ENCODE measurements around the gene PTGR1.
"Not testable (repeated sequence)": the region's sequence is repeated elsewhere in the genome, so short reads cannot be mapped to it uniquely, and the experiment has no call there.

The PTGR1 gene

DNA sequence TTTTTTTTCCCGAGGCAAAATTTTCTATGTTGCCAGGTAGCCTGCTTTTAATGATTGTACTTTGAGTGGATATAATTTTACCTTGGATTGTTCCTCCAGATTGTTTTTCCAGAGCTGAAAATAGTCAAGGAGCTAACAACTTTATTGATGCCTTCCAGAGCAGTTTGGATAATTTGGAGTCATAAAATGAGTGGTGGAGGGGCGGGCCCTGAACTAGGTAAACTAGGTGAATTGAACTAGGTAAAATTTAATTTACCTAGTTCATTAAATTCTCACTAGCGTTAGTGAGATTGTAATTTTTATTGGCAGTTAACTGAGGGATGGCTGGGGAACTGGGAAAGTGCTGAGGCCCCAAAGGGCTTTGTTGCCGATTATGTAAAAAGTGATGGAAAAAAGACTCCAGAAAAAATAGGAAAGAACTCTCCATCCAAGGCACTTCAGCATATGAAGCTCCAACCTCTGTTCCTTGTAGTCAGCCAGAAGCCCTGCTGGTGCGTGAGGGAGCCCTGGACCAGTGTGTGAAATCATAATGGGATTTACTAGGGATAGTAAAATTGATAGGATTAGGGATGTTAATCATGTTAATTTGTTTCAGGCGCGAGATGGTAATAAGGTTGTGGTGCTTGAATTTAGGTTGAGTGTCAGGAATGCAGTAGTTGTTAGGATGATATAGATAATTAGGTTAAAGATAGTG is 33.4 kb upstream of the PTGR1 start:
- Histone ChIP-seq H3K9ac (peak overlapping the region; percentile 96; the same call in 1 of the 2 replicates), H3K36me3 (peaks cover 4% of the 10 kb centered on the region; the same call in 1 of the 2 replicates), H3K27me3 (no peaks in the 10 kb centered on the region), H4K20me1 (peaks cover 59% of the 10 kb centered on the region), H3K27ac (no peak overlapping the region), H3K4me2 (peak overlapping the region; percentile 83), H3K4me3 (peak overlapping the region; percentile 96), H3K4me1 (peaks cover 22% of the 10 kb centered on the region), H3K9me3 (no peaks in the 10 kb centered on the region; the same call in 1 of the 2 replicates)
- no peak for TF ChIP-seq Cebpa-rat (IDR thresholded peaks at IDR 0.05)

DNA sequence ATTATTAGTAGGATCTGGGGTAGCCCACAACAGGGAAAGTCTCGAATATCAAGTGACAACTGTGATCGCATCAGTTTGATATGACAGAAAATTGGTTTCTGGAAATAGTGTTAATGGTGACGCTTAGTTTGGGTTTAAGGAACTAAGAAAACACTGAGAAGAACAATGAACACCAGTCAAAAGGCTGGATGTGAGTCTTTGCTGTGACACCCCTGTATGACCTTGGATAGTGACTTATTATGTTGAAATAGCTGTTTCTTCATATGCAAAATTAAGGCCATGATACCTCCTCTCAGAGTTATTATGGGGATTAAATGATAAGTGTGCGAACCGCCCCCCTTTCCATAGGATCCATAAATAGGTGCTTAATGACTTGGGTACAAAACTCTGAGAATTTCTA is 32.6 kb upstream of the PTGR1 start:
- Histone ChIP-seq H3K27ac (peak overlapping the region; percentile 91), H3K27me3 (no peaks in the 10 kb centered on the region), H3K4me1 (peaks cover 22% of the 10 kb centered on the region)

DNA sequence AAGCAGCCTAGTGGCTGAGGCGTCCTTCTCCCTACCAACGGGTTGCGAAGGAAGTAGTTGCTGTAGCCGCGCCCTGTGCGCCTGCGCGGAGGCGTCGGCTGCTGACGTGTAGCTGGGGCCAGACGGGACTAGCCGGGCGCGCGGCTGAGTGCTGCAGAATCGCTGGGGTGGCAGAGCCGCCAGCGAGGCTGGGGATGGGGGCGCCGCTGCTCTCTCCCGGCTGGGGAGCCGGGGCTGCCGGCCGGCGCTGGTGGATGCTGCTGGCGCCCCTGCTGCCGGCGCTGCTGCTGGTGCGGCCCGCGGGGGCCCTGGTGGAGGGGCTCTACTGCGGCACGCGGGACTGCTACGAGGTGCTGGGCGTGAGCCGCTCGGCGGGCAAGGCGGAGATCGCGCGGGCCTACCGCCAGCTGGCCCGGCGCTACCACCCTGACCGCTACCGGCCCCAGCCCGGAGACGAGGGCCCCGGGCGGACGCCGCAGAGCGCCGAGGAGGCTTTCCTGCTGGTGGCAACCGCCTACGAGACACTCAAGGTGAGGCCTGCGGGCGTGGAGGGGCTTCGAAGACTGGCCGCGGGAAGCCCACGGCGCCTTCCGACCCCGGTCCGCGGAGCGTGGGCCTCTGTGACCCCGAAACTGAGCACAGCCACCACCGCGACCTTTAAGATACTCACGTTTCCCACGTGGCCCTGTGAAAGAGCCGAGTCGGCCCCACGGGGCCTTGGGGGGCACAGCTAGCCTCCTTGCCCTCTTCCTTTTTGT is 31.9 kb upstream of the PTGR1 start, which contains the start of gene DNAJC25:
Gene DNAJC25 (plus strand): TSS at position 121 of the 758 bp plus-strand sequence. CDS start 74 bp downstream, at position 195.
- H3K4me3 ChIP-seq: peak within 1 kb of the TSS; percentile 96
- peak within 1 kb of the TSS; percentile 83 for H3K4me2 ChIP-seq
- H3K27ac ChIP-seq: peak within 1 kb of the TSS; percentile 91
- peak within 1 kb of the TSS; percentile 96 for H3K9ac ChIP-seq
- TF ChIP-seq Cebpa-rat (IDR thresholded peaks at IDR 0.05): no peak
- peaks cover 22% of the 10 kb centered on the region for H3K4me1 ChIP-seq
- H3K9me3 ChIP-seq: no peaks in the 10 kb centered on the region
- H3K27me3 ChIP-seq: no peaks in the 10 kb centered on the region
- peaks cover 45% of the 10 kb centered on the region; the same call in 1 of the 2 replicates for H4K20me1 ChIP-seq
- H3K36me3 ChIP-seq: peaks cover 4% of the 10 kb centered on the region; the same call in 1 of the 2 replicates

More for the DNA sequence above, 32.6 kb upstream of the PTGR1 start:
- H4K20me1 ChIP-seq: peaks cover 51% of the 10 kb centered on the region
- H3K9ac ChIP-seq: peak overlapping the region; percentile 96
- TF ChIP-seq Cebpa-rat (IDR thresholded peaks at IDR 0.05): no peak
- H3K4me3 ChIP-seq: peak overlapping the region; percentile 96
- no peaks in the 10 kb centered on the region for H3K9me3 ChIP-seq
- H3K36me3 ChIP-seq: peaks cover 4% of the 10 kb centered on the region; the same call in 1 of the 2 replicates
- peak overlapping the region; percentile 83 for H3K4me2 ChIP-seq

DNA sequence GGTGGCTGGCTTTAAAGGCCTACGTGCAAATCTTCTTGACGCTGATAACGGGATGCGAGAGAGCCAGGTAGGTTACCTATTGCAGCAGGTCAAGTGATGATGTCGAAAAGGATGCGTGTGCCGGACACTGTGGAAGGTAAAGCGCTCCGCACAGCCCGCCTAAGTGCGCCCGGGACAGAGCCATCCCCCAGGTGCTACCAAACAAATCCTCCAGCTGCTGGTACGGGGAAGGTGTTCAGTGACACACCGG is 31.4 kb upstream of the PTGR1 start:
- Histone ChIP-seq H3K27me3 (no peaks in the 10 kb centered on the region), H3K4me3 (peak overlapping the region; percentile 96), H4K20me1 (peaks cover 39% of the 10 kb centered on the region; the same call in 1 of the 2 replicates), H3K4me1 (peaks cover 22% of the 10 kb centered on the region), H3K4me2 (peak overlapping the region; percentile 83), H3K9me3 (no peaks in the 10 kb centered on the region), H3K36me3 (peaks cover 4% of the 10 kb centered on the region; the same call in 1 of the 2 replicates), H3K9ac (peak overlapping the region; percentile 96), H3K27ac (peak overlapping the region; percentile 39; the same call in 1 of the 2 replicates)
- TF ChIP-seq Cebpa-rat (IDR thresholded peaks at IDR 0.05): no peak

DNA sequence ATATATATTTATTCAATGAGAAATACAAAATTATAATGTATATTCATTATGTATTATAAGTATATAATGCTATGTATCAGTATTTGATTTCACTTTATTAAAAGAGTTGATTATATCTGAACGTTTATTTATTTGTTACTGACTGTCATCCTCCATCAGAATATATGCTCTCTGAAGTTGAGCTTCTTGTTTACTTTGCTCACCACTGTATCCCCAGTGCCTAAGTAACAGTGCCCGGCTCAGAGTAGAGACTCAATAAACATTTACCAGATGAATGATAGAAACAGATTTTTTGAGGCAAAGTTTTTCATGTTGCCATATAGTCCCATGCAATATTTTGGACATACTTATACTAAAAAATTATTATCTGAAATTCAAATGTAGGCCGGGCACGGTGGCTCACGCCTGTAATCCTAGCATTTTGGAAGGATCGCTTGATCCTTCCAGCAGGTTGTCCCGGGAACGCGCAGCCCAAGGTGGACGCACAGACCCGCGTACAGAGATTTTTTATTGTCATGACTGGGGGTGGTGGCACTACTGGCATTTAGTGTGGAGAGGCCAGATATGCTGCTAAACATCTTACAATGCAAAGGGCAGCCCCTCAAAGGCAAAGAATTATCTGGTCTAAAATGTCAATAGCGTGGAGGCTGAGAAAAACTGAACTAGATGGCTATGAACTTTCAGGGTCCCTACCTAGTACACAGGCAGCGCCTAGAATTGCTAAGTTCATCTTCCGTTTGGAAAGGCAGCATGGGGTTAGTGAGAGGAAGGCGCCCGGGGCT is 30.9 kb upstream of the PTGR1 start:
- Histone ChIP-seq H3K27ac (peak overlapping the region; percentile 39; the same call in 1 of the 2 replicates), H3K27me3 (no peaks in the 10 kb centered on the region), H3K9ac (peak overlapping the region; percentile 96), H4K20me1 (peaks cover 34% of the 10 kb centered on the region; the same call in 1 of the 2 replicates), H3K4me3 (peak overlapping the region; percentile 96), H3K9me3 (no peaks in the 10 kb centered on the region), H3K36me3 (peaks cover 4% of the 10 kb centered on the region; the same call in 1 of the 2 replicates), H3K4me2 (peak overlapping the region; percentile 83), H3K4me1 (peaks cover 22% of the 10 kb centered on the region)
- no peak for TF ChIP-seq Cebpa-rat (IDR thresholded peaks at IDR 0.05)

DNA sequence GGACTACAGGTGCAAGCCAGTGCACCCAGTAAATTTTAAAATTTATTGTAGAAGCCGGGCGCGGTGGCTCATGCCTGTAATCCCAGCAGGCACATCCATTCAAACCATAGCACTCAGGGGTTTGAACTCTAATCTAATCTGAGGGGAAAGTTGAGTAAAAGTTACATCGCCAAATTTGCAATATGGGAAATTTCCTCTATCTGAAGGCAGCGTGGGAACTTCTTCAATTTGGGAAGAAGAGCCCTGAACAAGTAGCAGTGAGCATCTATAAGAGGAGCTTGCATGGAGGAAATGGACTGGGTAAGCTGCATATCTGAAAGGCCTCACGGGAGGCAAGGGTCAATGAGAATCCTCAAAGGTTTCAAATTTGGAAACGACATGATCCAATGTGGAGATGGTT is 29.0 kb upstream of the PTGR1 start:
- Histone ChIP-seq H3K4me3 (no peak overlapping the region), H3K27me3 (no peaks in the 10 kb centered on the region), H3K27ac (no peak overlapping the region), H3K9ac (no peak overlapping the region), H3K36me3 (no peaks in the 10 kb centered on the region), H3K4me1 (peaks cover 20% of the 10 kb centered on the region), H4K20me1 (peaks cover 15% of the 10 kb centered on the region; the same call in 1 of the 2 replicates), H3K4me2 (no peak overlapping the region), H3K9me3 (no peaks in the 10 kb centered on the region)
- no peak for TF ChIP-seq Cebpa-rat (IDR thresholded peaks at IDR 0.05)

DNA sequence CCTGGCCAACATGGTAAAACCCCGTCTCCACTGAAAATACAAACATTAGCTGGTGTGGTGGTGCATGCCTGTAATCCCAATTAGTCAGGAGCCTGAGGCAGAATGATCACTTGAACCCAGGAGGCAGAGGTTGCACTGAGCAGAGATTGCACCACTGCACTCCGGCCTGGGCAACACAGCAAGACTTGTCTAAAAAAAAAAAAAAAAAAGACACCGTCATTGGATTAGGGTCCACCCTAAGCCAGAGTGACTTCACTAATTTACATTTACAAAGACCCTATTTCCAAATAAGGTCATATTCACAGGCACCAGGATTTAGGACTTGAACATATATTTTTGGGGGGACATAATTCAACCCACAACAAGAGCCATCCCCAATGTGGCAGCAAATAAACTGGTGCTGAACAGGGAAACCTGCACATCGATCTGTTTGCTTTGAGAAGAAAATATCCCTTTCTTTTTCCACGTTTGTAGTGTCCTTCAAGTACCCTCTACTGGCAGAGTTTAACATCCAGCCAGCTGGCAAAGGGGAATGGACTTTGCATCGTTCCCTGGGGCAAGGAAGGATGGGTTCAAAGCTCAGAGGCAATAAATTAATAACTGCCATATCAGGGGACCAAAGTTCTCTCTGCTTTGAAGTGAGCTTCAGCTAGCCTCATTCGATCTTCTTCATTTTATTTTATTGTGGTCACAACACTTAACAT is 28.0 kb upstream of the PTGR1 start:
- Histone ChIP-seq H3K27ac (no peak overlapping the region), H3K9ac (no peak overlapping the region), H3K9me3 (no peaks in the 10 kb centered on the region), H3K36me3 (no peaks in the 10 kb centered on the region), H3K4me1 (peaks cover 10% of the 10 kb centered on the region), H3K4me2 (no peak overlapping the region), H4K20me1 (0 out of 2 replicates have a peak, but pooled peaks cover 5% of the 10 kb centered on the region), H3K4me3 (no peak overlapping the region), H3K27me3 (no peaks in the 10 kb centered on the region)
- TF ChIP-seq Cebpa-rat (IDR thresholded peaks at IDR 0.05): no peak

DNA sequence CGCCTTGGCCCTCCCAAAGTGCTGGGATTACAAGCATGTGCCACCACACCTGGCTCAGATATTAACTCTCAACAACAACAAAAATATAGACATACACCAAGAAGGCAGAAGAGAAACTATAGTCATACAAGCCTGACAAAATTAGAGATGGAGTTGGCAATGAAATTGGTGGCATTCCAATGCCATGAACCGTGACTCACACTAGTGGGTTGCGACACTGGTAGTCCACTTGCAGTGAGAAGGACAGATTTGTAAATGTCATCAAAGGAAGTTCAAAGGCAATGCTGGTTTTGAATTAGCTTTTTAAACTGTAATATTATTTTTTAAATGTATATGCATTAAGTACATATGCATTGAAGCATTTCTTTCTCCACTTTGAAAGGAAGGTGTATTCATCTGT is 23.2 kb upstream of the PTGR1 start:
- Histone ChIP-seq H3K4me2 (no peak overlapping the region), H3K9me3 (no peaks in the 10 kb centered on the region), H4K20me1 (no peaks in the 10 kb centered on the region), H3K9ac (no peak overlapping the region), H3K4me1 (no peaks in the 10 kb centered on the region), H3K27ac (no peak overlapping the region), H3K4me3 (no peak overlapping the region), H3K27me3 (no peaks in the 10 kb centered on the region), H3K36me3 (no peaks in the 10 kb centered on the region)
- no peak for TF ChIP-seq Cebpa-rat (IDR thresholded peaks at IDR 0.05)

DNA sequence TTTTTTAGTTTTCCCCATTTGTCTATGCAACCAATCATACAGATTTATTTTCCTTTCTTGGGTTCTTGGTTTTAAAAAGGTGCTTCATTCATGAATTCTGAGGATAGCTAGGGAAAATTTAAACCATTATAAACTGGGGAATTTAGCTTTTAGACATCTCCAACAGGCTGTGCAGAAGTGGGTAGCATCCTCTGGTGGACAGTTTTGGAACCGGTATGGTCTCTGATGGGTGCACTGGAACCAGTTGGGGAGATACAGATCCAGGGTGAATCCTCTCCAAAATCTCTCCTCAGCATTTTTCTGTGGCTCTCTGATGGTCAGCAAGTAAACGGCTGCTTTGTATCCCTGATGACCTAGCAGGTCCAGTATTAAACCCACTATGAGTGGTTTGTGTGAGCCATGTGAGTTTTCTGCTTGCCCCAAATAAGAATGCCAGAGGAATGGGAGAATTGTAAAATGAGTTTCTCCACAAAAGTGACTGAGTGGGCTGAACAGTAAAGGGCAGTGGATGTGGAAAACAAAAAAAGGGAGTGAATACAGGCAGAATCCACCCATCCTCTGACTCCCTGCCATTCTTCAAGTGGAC is 22.5 kb upstream of the PTGR1 start:
- no peaks in the 10 kb centered on the region for H4K20me1 ChIP-seq
- H3K4me1 ChIP-seq: no peaks in the 10 kb centered on the region
- no peaks in the 10 kb centered on the region for H3K36me3 ChIP-seq
- H3K9ac ChIP-seq: no peak overlapping the region
- no peak overlapping the region for H3K27ac ChIP-seq
- H3K4me3 ChIP-seq: no peak overlapping the region
- H3K4me2 ChIP-seq: no peak overlapping the region
- H3K9me3 ChIP-seq: no peaks in the 10 kb centered on the region
- H3K27me3 ChIP-seq: no peaks in the 10 kb centered on the region
- no peak for TF ChIP-seq Cebpa-rat (IDR thresholded peaks at IDR 0.05)

DNA sequence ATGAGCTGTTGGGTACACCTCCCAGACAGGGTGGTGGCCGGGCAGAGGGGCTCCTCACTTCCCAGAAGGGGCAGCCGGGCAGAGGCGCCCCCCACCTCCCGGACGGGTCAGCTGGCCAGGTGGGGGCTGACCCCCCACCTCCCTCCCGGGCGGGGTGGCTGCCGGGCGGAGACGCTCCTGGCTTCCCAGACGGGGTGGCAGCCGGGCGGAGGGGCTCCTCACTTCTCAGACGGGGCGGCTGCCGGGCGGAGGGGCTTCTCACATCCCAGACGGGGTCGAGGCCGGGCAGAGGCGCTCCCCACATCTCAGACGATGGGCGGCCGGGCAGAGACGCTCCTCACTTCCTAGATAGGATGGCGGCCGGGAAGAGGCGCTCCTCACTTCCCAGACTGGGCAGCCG is 17.9 kb upstream of the PTGR1 start:
- H3K4me2 ChIP-seq, H3K9me3 ChIP-seq, H4K20me1 ChIP-seq, H3K4me3 ChIP-seq, H3K27ac ChIP-seq, H3K27me3 ChIP-seq, H3K9ac ChIP-seq, H3K36me3 ChIP-seq, H3K4me1 ChIP-seq: not testable (repeated sequence)

All from BLaER1 (cell line).